Heart right ventricle (tissue), 16 donors: ENCODE results near the gene LCE1F. TPM values are rescaled to one million over a fixed set of nuclear protein-coding genes. Genes with fewer than 3 reads are reported as not detected.

Experiments used
- ATAC-seq, 8 donors: fragments of 200-7000 bp; cut with Tn5 transposase; one replicate each; pipeline ENCODE4 v1.9.1; 2020; ENCODE audit warnings: mild to moderate bottlenecking in 8 of 8, moderate library complexity in 8 of 8, moderate number of reproducible peaks in 1 of 8
- DNase-seq, 2 donors: peaks; one replicate each; pipeline ENCODE4 v3.0.0-alpha.2; 2020
- H3K27ac ChIP-seq, 10 donors: fragments of 200-600 bp; sonication (generic) in 2 of 10; one replicate each; pipeline versions ENCODE4 v1.5.0 to v1.8.0; 2020 to 2022; ENCODE audit warnings: mild to moderate bottlenecking in 3 of 10
- H3K27me3 ChIP-seq, 7 donors: fragments of 200-600 bp; one replicate each; pipeline ENCODE4 v1.8.0; 2021 to 2022; ENCODE audit warnings: mild to moderate bottlenecking in 2 of 7
- H3K36me3 ChIP-seq, 9 donors: fragments of 200-600 bp; sonication (generic) in 1 of 9; one replicate each; pipeline versions ENCODE4 v1.5.0 to v1.8.0; 2020 to 2022; ENCODE audit warnings: mild to moderate bottlenecking in 2 of 9
- H3K4me1 ChIP-seq, 9 donors: fragments of 200-600 bp; sonication (generic) in 1 of 9; one replicate each; pipeline versions ENCODE4 v1.5.0 to v1.8.0; 2020 to 2022; ENCODE audit warnings: mild to moderate bottlenecking in 4 of 9
- H3K4me3 ChIP-seq, 10 donors: fragments of 200-600 bp; sonication (generic) in 2 of 10; one replicate each; pipeline versions ENCODE4 v1.5.0 to v1.8.0; 2020 to 2022; ENCODE audit warnings: mild to moderate bottlenecking in 7 of 10, moderate library complexity in 2 of 10
- H3K9me3 ChIP-seq, 11 donors: fragments of 200-600 bp in 10 of 11; sonication (generic) in 2 of 11; one replicate each; pipeline versions ENCODE4 v1.5.0 to v1.8.0; 2013 to 2022; ENCODE audit warnings: mild to moderate bottlenecking in 2 of 11, control low read depth in 1 of 11, moderate library complexity in 1 of 11
- CTCF ChIP-seq, 9 donors: fragments of 200-600 bp; sonication (generic) in 2 of 9; IDR thresholded peaks; one replicate each; pipeline versions ENCODE4 v1.5.0 to v1.8.0; 2021 to 2022; ENCODE audit warnings: antibody characterized with exemption in 9 of 9, mild to moderate bottlenecking in 5 of 9, moderate library complexity in 1 of 9
- WGBS, 2 donors: extraction: QIAGEN DNeasy Blood & Tissue Kit; methylation state at CpG; one replicate each; pipeline ENCODE4 v1.1.7; 2013; ENCODE audit warnings: inconsistent platforms in 1 of 2; 5-methylcytosine and 5-hydroxymethylcytosine counted together
- intact Hi-C, 10 donors: fragments of 100-400 bp; cut with DNase I; formaldehyde crosslinking; loops; one replicate each; pipeline versions ENCODE4 v1.11.1 to v1.14.2; 2022
- polyA plus RNA-seq, 2 donors: library from polyadenylated mRNA; stranded (reverse); fragments of 200-250 nt; gene quantifications; one replicate each; pipeline ENCODE4 v1.2.3, GENCODE V29; 2013
- total RNA-seq, 10 donors: library from RNA; stranded (reverse); fragmentation: NEBNext Ultra II Directional in 3 of 10; extraction: Animal tissue kit (Norgen Biotek cat#: 25700) in 3 of 10; gene quantifications; one replicate each; pipeline versions ENCODE4 v1.2.1 to v1.2.4, GENCODE V29; 2021 to 2023
- donor health status: Arrhythmogenic right ventricular cardiomyopathy.
- donor health status: ischemic (EF 13 %, LVEDD 7.1; RV severe dilation, severe dysfunction).
- donor health status: healthy with polysubstance abuse.
- donor health status: DM: no; HTN: yes; CAD: no.
- donor health status: DM: no; HTN: no; CAD: no.
- donor health status: ischemic (EF 25% LVEDD 6.9; RV normal size, moderate dysfunction).
- donor health status: ischemic (EF 25% LVEDD 5.7; RV mildly dilated, moderate dysfunction).
- donor health status: healthy.
- donor health status: DM: yes; HTN: yes; CAD: no.
- donor health status: Ischemic cardiomyopathy.
- donor health status: ischemic (EF 35%, LVEDD 5.7; RV mildly dilated, moderate dysfunction).
- donor health status: nonischemic (EF 11% LVEDD 7.7; RV severe dilation, severe dysfunction).
- donor health status: DM: yes; HTN: yes; CAD: no.
- donor health status: PGD.
- donor health status: ischemic (EF 29% LVEDD 5.4; RV normal size, mild dysfunction).
- donor health status: nonischemic (EF 23%, LVEDD 6.1; RV moderate dilation, normal function).

LCE1F gene
- total and polyA plus RNA-seq, 12 donors: not detected

- DNase-seq: no peak
- Histone ChIP-seq H3K27ac (no peak overlapping the region), H3K27me3 (peaks cover 0 to 7% (median 0%) of the 10 kb centered on the region in 7 donors), H3K9me3 (peaks cover 0 to 2% (median 0%) of the 10 kb centered on the region in 11 donors), H3K4me3 (no peak overlapping the region), H3K36me3 (no peaks in the 10 kb centered on the region), H3K4me1 (no peaks in the 10 kb centered on the region)
- 26 to 33% methylated on average over 5 of the region's 5 CpGs for WGBS, 2 donors
- intact Hi-C loops: no loop called here
- no peak for TF ChIP-seq CTCF (IDR thresholded peaks at IDR 0.05)
- no peak for ATAC-seq
Observed at GRCh38 chr1:152823294-152823693, 48.4 kb downstream of the LCE1F start.

GRCh38 chr1:152824964-152825363 lies 50.0 kb downstream of the LCE1F start:
- Histone ChIP-seq H3K36me3 (no peaks in the 10 kb centered on the region), H3K9me3 (peaks cover 0 to 2% (median 0%) of the 10 kb centered on the region in 11 donors), H3K27me3 (peaks cover 0 to 15% (median 0%) of the 10 kb centered on the region in 7 donors), H3K27ac (no peak overlapping the region), H3K4me3 (no peak overlapping the region), H3K4me1 (no peaks in the 10 kb centered on the region)
- TF ChIP-seq CTCF (IDR thresholded peaks at IDR 0.05): no peak
- no peak for DNase-seq
- ATAC-seq: no peak
- intact Hi-C loops: no loop called here

Other genes starting within 250 kb of the LCE1F start
- not detected for gene LCE3E, start 208.4 kb upstream of the LCE1F start, total RNA-seq
- gene LCE3E, start 208.4 kb upstream of the LCE1F start, polyA plus RNA-seq: not detected
- gene LCE3D, start 194.6 kb upstream of the LCE1F start, total RNA-seq: not detected
- gene LCE3D, start 194.6 kb upstream of the LCE1F start, polyA plus RNA-seq: not detected
- not detected for gene LCE3C, start 174.9 kb upstream of the LCE1F start, total RNA-seq
- not detected for gene LCE3C, start 174.9 kb upstream of the LCE1F start, polyA plus RNA-seq
- gene LCE3B, start 161.3 kb upstream of the LCE1F start, total RNA-seq: not detected
- not detected for gene LCE3B, start 161.3 kb upstream of the LCE1F start, polyA plus RNA-seq
- gene LCE3A, start 152.0 kb upstream of the LCE1F start, total RNA-seq: not detected
- not detected for gene LCE3A, start 152.0 kb upstream of the LCE1F start, polyA plus RNA-seq
- gene LCE2D, start 111.8 kb upstream of the LCE1F start, total RNA-seq: not detected
- not detected for gene LCE2D, start 111.8 kb upstream of the LCE1F start, polyA plus RNA-seq
- not detected for gene LCE2C, start 99.9 kb upstream of the LCE1F start, total RNA-seq
- not detected for gene LCE2C, start 99.9 kb upstream of the LCE1F start, polyA plus RNA-seq
- gene LCE2B, start 89.0 kb upstream of the LCE1F start, total RNA-seq: not detected
- gene LCE2B, start 89.0 kb upstream of the LCE1F start, polyA plus RNA-seq: not detected
- not detected for gene LCE2A, start 76.8 kb upstream of the LCE1F start, total RNA-seq
- not detected for gene LCE2A, start 76.8 kb upstream of the LCE1F start, polyA plus RNA-seq
- gene LCE4A, start 67.0 kb upstream of the LCE1F start, total RNA-seq: not detected
- gene LCE4A, start 67.0 kb upstream of the LCE1F start, polyA plus RNA-seq: not detected
- gene KPRP, start 17.1 kb upstream of the LCE1F start, total RNA-seq: not detected
- gene KPRP, start 17.1 kb upstream of the LCE1F start, polyA plus RNA-seq: not detected
- gene LCE1E, start 11.1 kb downstream of the LCE1F start, total RNA-seq: not detected
- not detected for gene LCE1E, start 11.1 kb downstream of the LCE1F start, polyA plus RNA-seq
- gene LCE1D, start 21.6 kb downstream of the LCE1F start, total RNA-seq: not detected
- gene LCE1D, start 21.6 kb downstream of the LCE1F start, polyA plus RNA-seq: not detected
- gene LCE1C, start 31.5 kb downstream of the LCE1F start, total RNA-seq: not detected
- gene LCE1C, start 31.5 kb downstream of the LCE1F start, polyA plus RNA-seq: not detected
- not detected for gene LCE1B, start 36.8 kb downstream of the LCE1F start, total RNA-seq
- not detected for gene LCE1B, start 36.8 kb downstream of the LCE1F start, polyA plus RNA-seq
- not detected for gene LCE1A, start 52.3 kb downstream of the LCE1F start, total RNA-seq
- gene LCE1A, start 52.3 kb downstream of the LCE1F start, polyA plus RNA-seq: not detected
- gene LCE6A, start 67.7 kb downstream of the LCE1F start, total RNA-seq: not detected
- not detected for gene LCE6A, start 67.7 kb downstream of the LCE1F start, polyA plus RNA-seq
- not detected for gene LCE7A, start 84.9 kb downstream of the LCE1F start, total RNA-seq
- not detected for gene LCE7A, start 84.9 kb downstream of the LCE1F start, polyA plus RNA-seq
- not detected for gene SMCP, start 103.2 kb downstream of the LCE1F start, total RNA-seq
- not detected for gene SMCP, start 103.2 kb downstream of the LCE1F start, polyA plus RNA-seq
- not detected for gene IVL, start 133.4 kb downstream of the LCE1F start, total RNA-seq
- under 1 TPM in 1 of 2 donors, not detected in 1; 0.06 TPM for gene IVL, start 133.4 kb downstream of the LCE1F start, polyA plus RNA-seq
- gene SPRR5, start 172.1 kb downstream of the LCE1F start, total RNA-seq: not detected
- gene SPRR5, start 172.1 kb downstream of the LCE1F start, polyA plus RNA-seq: not detected
- gene SPRR4, start 195.5 kb downstream of the LCE1F start, total RNA-seq: not detected
- gene SPRR4, start 195.5 kb downstream of the LCE1F start, polyA plus RNA-seq: not detected
- not detected for gene SPRR1A, start 208.9 kb downstream of the LCE1F start, total RNA-seq
- not detected for gene SPRR1A, start 208.9 kb downstream of the LCE1F start, polyA plus RNA-seq
- not detected for gene SPRR3, start 226.6 kb downstream of the LCE1F start, total RNA-seq
- gene SPRR3, start 226.6 kb downstream of the LCE1F start, polyA plus RNA-seq: 1 to 10 TPM in 1 of 2 donors, not detected in 1; 2.6 TPM